ENCODE results near the gene NR6A1.

Gene NR6A1

GRCh38 chr9:124551472-124552272 lies 219.4 kb downstream of the NR6A1 start:
- peak; percentile 48 for TF ChIP-seq CTCF (IDR thresholded peaks at IDR 0.05; ENCODE audit: insufficient read depth, low read length, poor library complexity, severe bottlenecking)
- no peaks in the 10 kb centered on the region; the same call in 1 of the 2 replicates for H3K36me3 ChIP-seq (ENCODE audit: control insufficient read depth, insufficient read depth, low read length)
- no peak overlapping the region for H3K4me3 ChIP-seq (replicated peaks; ENCODE audit: low read depth, low read length)
- no peaks in the 10 kb centered on the region for H3K27me3 ChIP-seq (replicated peaks; ENCODE audit: control insufficient read depth, insufficient read depth, low read length)
- DNase-seq (ENCODE audit: extremely low read depth, insufficient read length): no peak

GRCh38 chr9:124550072-124550471 lies 221.0 kb downstream of the NR6A1 start:
- Histone ChIP-seq H3K36me3 (ENCODE audit: control insufficient read depth, insufficient read depth, low read length) (no peaks in the 10 kb centered on the region; the same call in 1 of the 2 replicates), H3K27me3 (replicated peaks; ENCODE audit: control insufficient read depth, insufficient read depth, low read length) (no peaks in the 10 kb centered on the region), H3K4me3 (replicated peaks; ENCODE audit: low read depth, low read length) (no peak overlapping the region)
- no peak for TF ChIP-seq CTCF (IDR thresholded peaks at IDR 0.05; ENCODE audit: insufficient read depth, low read length, poor library complexity, severe bottlenecking)
- DNase-seq (ENCODE audit: extremely low read depth, insufficient read length): no peak

GRCh38 chr9:124549016-124549415 lies 222.1 kb downstream of the NR6A1 start:
- Histone ChIP-seq H3K4me3 (replicated peaks; ENCODE audit: low read depth, low read length) (no peak overlapping the region), H3K36me3 (ENCODE audit: control insufficient read depth, insufficient read depth, low read length) (no peaks in the 10 kb centered on the region), H3K27me3 (replicated peaks; ENCODE audit: control insufficient read depth, insufficient read depth, low read length) (no peaks in the 10 kb centered on the region)
- DNase-seq (ENCODE audit: extremely low read depth, insufficient read length): no peak
- TF ChIP-seq CTCF (IDR thresholded peaks at IDR 0.05; ENCODE audit: insufficient read depth, low read length, poor library complexity, severe bottlenecking): no peak

- H3K27me3 ChIP-seq (replicated peaks; ENCODE audit: control insufficient read depth, insufficient read depth, low read length): no peaks in the 10 kb centered on the region
- no peak for TF ChIP-seq CTCF (IDR thresholded peaks at IDR 0.05; ENCODE audit: insufficient read depth, low read length, poor library complexity, severe bottlenecking)
- H3K36me3 ChIP-seq (ENCODE audit: control insufficient read depth, insufficient read depth, low read length): no peaks in the 10 kb centered on the region; the same call in 1 of the 2 replicates
- DNase-seq (ENCODE audit: extremely low read depth, insufficient read length): no peak
- H3K4me3 ChIP-seq (replicated peaks; ENCODE audit: low read depth, low read length): no peak overlapping the region
Measured at GRCh38 chr9:124544535-124544934, 226.6 kb downstream of the NR6A1 start.

GRCh38 chr9:124541824-124542223 lies 229.3 kb downstream of the NR6A1 start:
- no peak overlapping the region for H3K4me3 ChIP-seq (replicated peaks; ENCODE audit: low read depth, low read length)
- H3K27me3 ChIP-seq (replicated peaks; ENCODE audit: control insufficient read depth, insufficient read depth, low read length): no peaks in the 10 kb centered on the region
- DNase-seq (ENCODE audit: extremely low read depth, insufficient read length): no peak
- peaks cover 4% of the 10 kb centered on the region for H3K36me3 ChIP-seq (ENCODE audit: control insufficient read depth, insufficient read depth, low read length)
- TF ChIP-seq CTCF (IDR thresholded peaks at IDR 0.05; ENCODE audit: insufficient read depth, low read length, poor library complexity, severe bottlenecking): no peak
